ENCODE measurements around the gene SSX5. TPM values are rescaled to one million over a fixed set of nuclear protein-coding genes. Genes with fewer than 3 reads are reported as not detected.
"Not testable (repeated sequence)": the region's sequence is repeated elsewhere in the genome, so short reads cannot be mapped to it uniquely, and the experiment has no call there.

SSX5 gene
- total and polyA plus RNA-seq, 2 donors (not counting 3 experiments of a cell fraction or from before 2014, with no cell fraction given), result not detected

- H3K27me3 ChIP-seq (ENCODE audit: control insufficient read depth in 2 of 2, insufficient read depth in 2 of 2, low read length in 2 of 2); H3K36me3 ChIP-seq (ENCODE audit: control insufficient read depth in 2 of 2, extremely low read depth in 1 of 2, insufficient read depth in 2 of 2, low read length in 2 of 2); H2AFZ ChIP-seq (ENCODE audit: low read depth, low read length); intact Hi-C loops (cut with micrococcal nuclease); H4K20me1 ChIP-seq (replicated peaks; ENCODE audit: control insufficient read depth, extremely low read depth, insufficient read depth, low read length); H3K9me3 ChIP-seq (replicated peaks; ENCODE audit: control insufficient read depth, insufficient read depth, low read length); H3K4me2 ChIP-seq (ENCODE audit: insufficient read depth, low read length); CTCF ChIA-PET; H3K9ac ChIP-seq (replicated peaks; ENCODE audit: extremely low read depth, insufficient read depth, low read length); FAIRE-seq; H3K4me3 ChIP-seq (replicated peaks in 1 of 3; ENCODE audit: insufficient read depth in 1 of 3, low read depth in 1 of 3, low read length in 3 of 3); POLR2A ChIA-PET; BruUV-seq (replicated peaks); DNase-seq (ENCODE audit: low read depth, low spot score); dilution Hi-C loops (cut with MboI; ENCODE audit: extremely low pct_ligation_motif_present, low sequenced_read_pairs); H3K27ac ChIP-seq (ENCODE audit: insufficient read depth, low read depth, low read length); H3K4me1 ChIP-seq (ENCODE audit: control insufficient read depth, extremely low read depth, insufficient read depth, low read length); H3K79me2 ChIP-seq (ENCODE audit: control insufficient read depth, insufficient read depth, low read length); H3K9me1 ChIP-seq (replicated peaks; ENCODE audit: control insufficient read depth, extremely low read depth, insufficient read depth, low read length): not testable (repeated sequence)
Measured at GRCh38 chrX:48139076-48139475, 57.5 kb downstream of the SSX5 start.

Small RNA genes within 50 kb of the gene (small RNA-seq; reads per million reads assigned to genes)
- not detected for gene AC245047.3 (ENCODE audit: insufficient read depth, insufficient read length, low read depth, low replicate concordance)
- not detected for gene AC245047.7 (ENCODE audit: insufficient read depth, insufficient read length, low read depth, low replicate concordance)
- gene RNA5SP503 (ENCODE audit: insufficient read depth, insufficient read length, low read depth, low replicate concordance), result not detected
- gene RNU6-707P (ENCODE audit: insufficient read depth, insufficient read length, low read depth, low replicate concordance), result not detected

Other genes with a start within 250 kb of the SSX5 start
- 3.6 and 3.9 TPM in 2 replicates for gene ZNF182, start 192.8 kb downstream of the SSX5 start, total RNA-seq
- 0.62 and 0.90 TPM in 2 replicates for gene ZNF182, start 192.8 kb downstream of the SSX5 start, polyA plus RNA-seq
- not detected in 2 replicates for gene SPACA5, start 189.8 kb downstream of the SSX5 start, total RNA-seq
- not detected in 2 replicates for gene SPACA5, start 189.8 kb downstream of the SSX5 start, polyA plus RNA-seq
- 1.5 and 1.6 TPM in 2 replicates for gene ZNF630, start 125.2 kb downstream of the SSX5 start, total RNA-seq
- gene ZNF630, start 125.2 kb downstream of the SSX5 start, polyA plus RNA-seq, result 0.87 and 1.0 TPM in 2 replicates
- gene SPACA5B, start 66.2 kb downstream of the SSX5 start, total RNA-seq, result not detected in 2 replicates
- not detected in 2 replicates for gene SPACA5B, start 66.2 kb downstream of the SSX5 start, polyA plus RNA-seq
- not detected in 2 replicates for gene SSX1, start 58.6 kb upstream of the SSX5 start, total RNA-seq
- gene SSX1, start 58.6 kb upstream of the SSX5 start, polyA plus RNA-seq, result not detected in 2 replicates
- not detected in 2 replicates for gene SSX3, start 159.9 kb upstream of the SSX5 start, total RNA-seq
- not detected in 2 replicates for gene SSX3, start 159.9 kb upstream of the SSX5 start, polyA plus RNA-seq
- not detected in 2 replicates for gene SSX4, start 186.7 kb upstream of the SSX5 start, total RNA-seq
- not detected in 2 replicates for gene SSX4, start 186.7 kb upstream of the SSX5 start, polyA plus RNA-seq
- not detected in 2 replicates for gene SSX4B, start 215.2 kb upstream of the SSX5 start, total RNA-seq
- not detected in 2 replicates for gene SSX4B, start 215.2 kb upstream of the SSX5 start, polyA plus RNA-seq

All from endothelial cell of umbilical vein (primary cell).